ENCODE data around the gene DOCK1.

DOCK1 gene

DNA sequence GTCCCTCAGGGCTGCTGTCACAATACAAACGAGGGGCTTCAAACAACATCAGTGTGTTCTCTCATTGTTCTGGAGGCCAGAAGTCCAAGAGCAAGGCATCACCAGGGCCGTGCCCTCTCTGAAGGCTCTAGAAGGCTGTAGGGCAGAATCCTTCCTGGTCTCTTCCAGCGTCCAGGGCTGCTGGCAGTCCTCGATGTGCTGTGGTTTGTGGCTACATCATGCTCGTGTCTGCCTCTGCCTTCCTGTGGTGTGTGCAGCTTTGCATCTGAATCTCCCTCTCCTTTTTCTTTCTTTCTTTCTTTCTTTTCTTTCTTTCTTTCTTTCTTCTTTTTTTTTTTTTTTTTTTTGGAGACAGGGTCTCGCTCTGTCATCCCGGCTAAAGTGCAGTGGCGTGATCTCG, 187.7 kb downstream of the DOCK1 start:
- no peak for DNase-seq

GRCh38 chr10:127094984-127095383, 189.8 kb downstream of the DOCK1 start:
- DNase-seq: no peak

GRCh38 chr10:127100983-127101615, 195.9 kb downstream of the DOCK1 start:
- no peak for DNase-seq

DNA sequence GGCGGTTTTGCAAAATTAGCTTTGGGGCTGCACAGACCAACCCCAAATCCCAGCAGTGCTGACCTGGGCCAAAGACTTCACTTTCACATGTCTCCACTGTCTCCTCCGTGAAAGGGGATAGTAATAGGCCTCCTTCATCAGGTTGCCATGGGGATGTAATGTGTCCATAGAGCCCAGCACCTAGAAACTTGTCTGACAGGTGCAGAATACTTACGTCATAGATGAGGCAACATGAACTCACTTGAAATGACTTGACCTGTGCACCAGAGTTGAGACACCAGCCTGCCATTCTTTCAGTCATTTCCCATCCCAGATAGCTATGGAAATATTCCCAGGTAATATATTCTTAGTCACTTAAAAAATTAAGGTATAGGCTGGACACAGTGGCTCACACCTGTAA, 196.9 kb downstream of the DOCK1 start:
- no peak for DNase-seq

GRCh38 chr10:127115100-127115499, 209.9 kb downstream of the DOCK1 start:
- no peak for DNase-seq

DNA sequence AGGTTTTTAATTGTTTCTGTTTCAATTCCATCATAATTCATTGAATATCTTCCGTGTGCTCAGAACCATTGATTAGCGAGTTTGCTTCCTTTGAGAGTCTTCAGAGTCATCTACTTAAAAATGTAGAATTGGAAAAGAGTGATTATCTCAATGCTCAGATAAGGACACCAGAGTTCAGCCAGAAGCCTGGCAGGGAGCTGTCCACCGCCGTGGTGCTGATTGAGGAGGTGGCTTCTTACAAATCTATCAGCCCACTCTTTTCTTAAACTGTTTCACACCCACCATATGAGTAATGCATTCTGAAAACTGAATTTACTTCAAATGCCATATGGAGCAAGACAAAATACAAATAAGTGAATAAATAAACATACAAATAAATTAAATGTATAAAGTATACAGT, 211.9 kb downstream of the DOCK1 start:
- peak; percentile 47 for DNase-seq

DNA sequence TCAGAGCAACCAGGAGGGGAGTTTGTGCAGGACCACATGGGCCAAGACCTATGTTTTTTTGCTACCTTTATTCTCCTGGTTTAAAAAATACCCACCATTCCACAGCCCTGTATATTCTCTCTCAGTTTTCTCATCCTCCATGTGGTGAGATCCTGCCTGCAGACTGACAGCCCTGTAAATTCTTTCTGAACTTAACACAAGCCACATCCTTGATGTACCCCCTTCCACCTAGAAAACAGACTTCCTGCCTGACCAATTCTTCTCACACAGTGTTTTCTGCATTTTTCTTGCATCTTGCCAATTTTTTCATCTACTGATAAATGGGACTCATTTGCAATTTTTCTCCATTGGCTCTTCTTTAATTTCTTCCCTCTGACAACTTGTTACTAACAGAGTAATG, 212.8 kb downstream of the DOCK1 start:
- no peak for DNase-seq

DNA sequence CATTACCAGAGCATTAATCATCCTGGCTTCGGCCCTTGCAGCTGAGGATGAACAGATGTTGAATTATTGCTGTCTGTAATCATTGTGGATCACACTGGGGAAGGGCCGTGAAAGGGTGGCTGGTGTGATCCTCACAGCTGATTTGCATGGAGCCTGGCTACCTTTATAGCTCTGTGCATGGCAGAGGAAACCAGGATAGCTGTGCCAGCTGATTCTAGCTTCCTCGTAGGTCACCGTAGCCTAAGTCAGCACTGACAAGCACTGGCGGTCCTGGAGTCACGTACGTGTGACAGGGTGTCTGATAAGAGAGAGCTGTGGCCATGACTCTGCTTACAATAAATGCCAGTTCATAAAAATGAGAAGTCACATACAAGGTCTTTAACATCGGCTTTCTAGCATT, 214.7 kb downstream of the DOCK1 start:
- no peak for DNase-seq

GRCh38 chr10:127122831-127123230, 217.6 kb downstream of the DOCK1 start:
- no peak for DNase-seq

GRCh38 chr10:127123626-127124025, 218.4 kb downstream of the DOCK1 start:
- no peak for DNase-seq

- no peak for DNase-seq
Observed at GRCh38 chr10:127125331-127125730, 220.1 kb downstream of the DOCK1 start.

DNA sequence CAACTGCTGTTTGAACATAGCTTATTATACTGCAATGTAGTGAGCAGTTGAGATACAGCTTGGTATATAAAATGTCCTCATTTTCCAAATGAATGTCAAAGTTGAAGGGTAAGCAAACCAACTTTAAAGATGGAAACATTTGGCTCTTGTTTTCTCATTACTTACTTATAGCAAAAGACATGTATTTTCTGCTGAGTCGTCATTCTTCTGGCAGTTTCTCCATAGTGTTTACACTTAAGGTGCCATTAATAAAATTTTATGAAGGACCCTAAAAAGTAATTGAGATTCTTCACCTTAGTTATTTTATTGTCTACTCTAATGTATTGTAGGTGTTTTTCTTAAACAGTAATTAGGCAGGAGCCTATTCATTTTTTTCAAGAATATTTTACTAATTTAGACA, 222.6 kb downstream of the DOCK1 start:
- DNase-seq: no peak

- DNase-seq: no peak
Observed at GRCh38 chr10:127129104-127129503, 223.9 kb downstream of the DOCK1 start.

- DNase-seq: no peak
Observed at GRCh38 chr10:127132451-127132850, 227.2 kb downstream of the DOCK1 start.

DNA sequence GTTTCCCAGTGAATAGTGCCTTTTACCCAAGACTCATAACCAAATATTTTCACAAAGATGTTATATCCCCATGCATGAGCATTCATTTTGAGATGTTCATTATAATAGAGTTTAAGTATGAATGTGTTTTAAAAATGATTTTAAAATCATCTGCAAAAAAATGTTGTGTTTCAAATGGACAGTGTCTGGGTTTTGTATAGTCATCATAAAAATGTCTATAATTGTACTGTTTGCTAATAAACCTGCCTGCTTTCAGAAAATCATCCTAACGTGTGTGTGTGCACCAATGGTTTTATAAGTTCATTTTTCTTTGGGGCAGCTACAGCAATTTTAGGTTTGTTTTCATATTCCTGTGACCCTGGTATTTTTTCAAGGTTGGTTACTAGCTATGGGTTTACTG, 228.0 kb downstream of the DOCK1 start:
- no peak for DNase-seq

DNA sequence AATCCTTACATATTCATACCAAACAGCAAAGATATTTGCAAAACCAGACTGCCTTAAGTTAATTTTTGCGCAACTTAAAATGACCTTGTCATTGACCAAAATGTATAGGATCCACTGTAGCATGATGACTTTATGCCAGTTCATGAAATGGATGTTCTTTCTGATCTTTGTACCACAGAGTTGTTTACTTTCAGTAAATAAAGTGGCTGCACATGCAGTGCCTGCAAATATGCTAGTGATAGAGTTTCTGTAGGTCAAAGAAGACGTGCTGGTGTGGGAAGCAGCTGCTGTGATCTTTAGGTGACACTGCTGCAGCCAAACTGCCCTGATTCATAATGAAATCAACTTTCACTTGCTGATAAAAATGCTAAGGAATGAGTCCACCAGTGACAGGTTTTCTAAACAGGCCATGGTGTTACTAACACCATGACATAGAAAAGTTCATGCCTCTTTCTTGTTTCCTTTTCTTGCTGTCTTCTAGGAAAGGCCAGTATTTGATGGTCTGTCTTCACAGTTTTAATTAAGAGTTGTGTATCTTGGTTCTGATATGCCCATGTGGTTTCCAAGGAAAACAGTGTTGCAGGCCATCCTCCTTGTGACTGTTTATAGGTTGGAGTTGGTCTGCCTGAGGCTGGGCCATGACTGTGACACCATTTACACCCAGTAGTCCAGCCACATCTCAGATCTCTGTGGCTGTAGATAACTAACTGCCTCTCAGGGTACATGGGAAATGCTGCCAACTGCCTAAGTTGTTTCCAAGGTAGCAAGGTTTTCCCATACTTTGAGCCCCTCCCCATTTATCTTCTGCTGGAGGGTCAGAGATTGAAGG, 228.7 kb downstream of the DOCK1 start:
- DNase-seq: no peak

GRCh38 chr10:127135844-127136577, 230.8 kb downstream of the DOCK1 start:
- DNase-seq: peak; percentile 73

- no peak for DNase-seq
Observed at GRCh38 chr10:127137391-127137790, 232.2 kb downstream of the DOCK1 start.

- peak; percentile 71 for DNase-seq
Observed at GRCh38 chr10:127142136-127142535, 236.9 kb downstream of the DOCK1 start.

DNA sequence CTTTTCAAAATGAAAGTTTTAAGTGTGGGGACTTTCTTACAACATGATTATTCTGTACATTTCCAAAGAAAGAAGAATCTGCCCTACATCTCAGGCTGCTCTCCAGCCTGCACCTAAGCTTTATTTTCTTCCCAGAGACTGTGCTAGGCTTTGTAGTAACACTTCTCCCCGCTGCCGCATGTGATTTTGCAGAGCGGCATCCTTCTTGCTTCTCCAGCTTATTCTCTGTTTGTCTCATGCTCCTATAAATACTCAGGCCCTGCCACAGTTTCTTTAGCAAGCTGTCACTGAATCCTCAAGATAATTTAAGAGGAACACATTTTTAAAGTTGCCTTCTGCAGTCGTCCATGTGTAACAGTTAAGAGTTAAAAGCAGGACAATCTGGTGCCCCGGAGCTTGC, 237.6 kb downstream of the DOCK1 start:
- DNase-seq: no peak

DNA sequence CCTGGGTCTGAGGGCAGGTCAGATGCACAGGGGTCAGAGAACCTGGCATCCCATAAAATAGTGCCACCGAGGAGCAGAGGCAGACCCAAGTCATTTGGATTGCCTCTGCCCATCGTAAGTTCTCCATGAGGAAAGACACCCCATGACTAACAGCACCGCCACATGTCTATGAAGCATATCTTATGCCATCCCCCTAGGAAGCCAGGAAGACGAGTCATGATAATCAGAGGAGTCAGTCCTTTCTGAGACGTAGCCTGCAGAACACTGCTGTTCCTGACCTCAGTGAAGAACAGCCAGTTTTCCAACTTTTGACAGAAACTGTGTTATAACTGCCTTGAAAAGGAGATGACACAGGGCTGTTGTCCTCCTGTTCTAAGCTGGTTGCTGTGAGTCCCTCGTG, 239.9 kb downstream of the DOCK1 start:
- no peak for DNase-seq

GRCh38 chr10:127146661-127147060, 241.4 kb downstream of the DOCK1 start:
- no peak for DNase-seq

- peak; percentile 15 for DNase-seq
Observed at GRCh38 chr10:127148066-127148932, 243.1 kb downstream of the DOCK1 start.

Measured in RPMI8226 (cell line).